ENCODE results near the gene EVC.

EVC gene

DNA sequence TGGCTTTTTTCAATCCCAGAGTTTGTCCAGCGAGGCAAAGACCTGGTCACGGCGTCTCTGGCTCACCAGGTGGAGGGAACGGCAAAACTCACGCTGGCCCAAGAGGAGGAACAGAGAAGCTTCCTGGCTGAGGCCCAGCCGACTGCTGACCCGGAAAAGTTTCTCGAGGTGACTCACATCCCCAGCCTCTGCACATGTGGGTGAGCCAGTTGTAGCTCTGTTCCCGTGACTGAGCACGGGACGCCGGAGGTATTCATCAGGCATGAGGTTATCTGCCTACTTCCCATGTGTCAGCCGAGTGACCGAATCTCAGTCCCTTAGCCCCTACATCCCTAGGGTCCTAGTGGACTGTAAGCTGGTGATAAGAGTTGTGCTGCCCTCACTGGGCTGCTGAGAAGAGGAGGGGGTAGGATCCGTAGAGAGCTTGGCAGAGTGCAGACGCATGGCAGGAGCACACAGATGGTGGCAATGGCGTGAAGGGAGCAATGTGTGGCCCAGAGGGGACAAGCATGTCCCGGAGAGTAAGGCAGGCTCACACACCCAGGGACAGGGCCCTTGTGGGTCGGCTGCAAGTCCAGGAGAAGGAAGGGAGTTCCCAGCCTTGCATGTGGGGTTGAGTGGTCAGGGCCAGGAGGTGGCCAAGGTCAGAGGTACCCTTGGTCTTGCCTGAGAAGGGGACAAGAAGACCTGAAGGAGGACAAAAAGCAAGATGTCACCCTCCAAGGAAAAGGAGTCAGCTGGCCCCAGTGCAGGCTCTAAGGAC lies 42.9 kb downstream of the EVC start:
- TF ChIP-seq EZH2 (IDR thresholded peaks at IDR 0.05; ENCODE audit: borderline replicate concordance, low read depth, low read length, severe bottlenecking) (no peak), CTCF (IDR thresholded peaks at IDR 0.05; ENCODE audit: borderline replicate concordance, extremely low read depth, low read length, poor library complexity, severe bottlenecking) (no peak)
- Histone ChIP-seq H3K9me3 (ENCODE audit: insufficient read depth, low read length, severe bottlenecking) (no peaks in the 10 kb centered on the region), H3K79me2 (ENCODE audit: insufficient read depth, low read length) (no peaks in the 10 kb centered on the region), H4K20me1 (ENCODE audit: insufficient read depth, low read length) (no peaks in the 10 kb centered on the region), H3K27me3 (ENCODE audit: insufficient read depth, low read length, poor library complexity) (no peaks in the 10 kb centered on the region), H3K27ac (ENCODE audit: low read length) (no peak overlapping the region), H3K4me3 (ENCODE audit: low read depth in 1 of 2, low read length in 2 of 2) (no peak overlapping the region), H2AFZ (ENCODE audit: low read depth, low read length) (no peak overlapping the region), H3K9ac (ENCODE audit: low read depth, low read length) (no peak overlapping the region), H3K36me3 (ENCODE audit: insufficient read depth, low read length) (no peaks in the 10 kb centered on the region), H3K4me1 (ENCODE audit: insufficient read depth, low read length) (no peaks in the 10 kb centered on the region), H3K4me2 (ENCODE audit: insufficient read depth, low read length) (no peak overlapping the region)
- ATAC-seq (ENCODE audit: insufficient read depth, low read depth) (no peak), DNase-seq (no peak)

DNA sequence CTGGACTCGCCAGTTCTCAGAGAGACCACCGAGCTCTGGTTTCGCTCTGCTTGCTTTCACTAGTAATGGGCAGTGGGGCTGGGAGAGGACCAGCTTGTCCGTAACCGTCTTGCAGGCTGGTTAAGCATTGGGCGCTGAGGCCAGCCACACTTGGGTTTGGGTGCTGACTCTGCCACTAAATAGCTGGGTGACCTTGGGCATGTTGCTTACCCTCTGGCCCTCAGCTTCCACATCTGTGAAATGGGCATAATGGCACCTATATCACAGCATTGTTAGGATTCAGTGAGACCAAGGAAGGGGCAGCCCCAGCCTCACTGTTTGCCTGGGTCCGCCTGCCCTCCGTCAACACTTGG lies 43.5 kb downstream of the EVC start:
- Histone ChIP-seq H3K27me3 (ENCODE audit: insufficient read depth, low read length, poor library complexity) (no peaks in the 10 kb centered on the region), H3K36me3 (ENCODE audit: insufficient read depth, low read length) (no peaks in the 10 kb centered on the region), H3K9ac (ENCODE audit: low read depth, low read length) (no peak overlapping the region), H3K4me1 (ENCODE audit: insufficient read depth, low read length) (no peaks in the 10 kb centered on the region), H2AFZ (ENCODE audit: low read depth, low read length) (no peak overlapping the region), H4K20me1 (ENCODE audit: insufficient read depth, low read length) (no peaks in the 10 kb centered on the region), H3K9me3 (ENCODE audit: insufficient read depth, low read length, severe bottlenecking) (no peaks in the 10 kb centered on the region), H3K4me3 (ENCODE audit: low read depth in 1 of 2, low read length in 2 of 2) (no peak overlapping the region), H3K27ac (ENCODE audit: low read length) (no peak overlapping the region), H3K79me2 (ENCODE audit: insufficient read depth, low read length) (no peaks in the 10 kb centered on the region), H3K4me2 (ENCODE audit: insufficient read depth, low read length) (no peak overlapping the region)
- DNase-seq = no peak
- TF ChIP-seq CTCF (IDR thresholded peaks at IDR 0.05; ENCODE audit: borderline replicate concordance, extremely low read depth, low read length, poor library complexity, severe bottlenecking) (no peak), EZH2 (IDR thresholded peaks at IDR 0.05; ENCODE audit: borderline replicate concordance, low read depth, low read length, severe bottlenecking) (no peak)
- ATAC-seq (ENCODE audit: insufficient read depth, low read depth) = no peak

- H4K20me1 ChIP-seq (ENCODE audit: insufficient read depth, low read length) = no peaks in the 10 kb centered on the region
- H3K79me2 ChIP-seq (ENCODE audit: insufficient read depth, low read length) = no peaks in the 10 kb centered on the region
- H3K4me1 ChIP-seq (ENCODE audit: insufficient read depth, low read length) = no peaks in the 10 kb centered on the region
- no peak overlapping the region for H3K27ac ChIP-seq (ENCODE audit: low read length)
- H3K4me3 ChIP-seq (ENCODE audit: low read depth in 1 of 2, low read length in 2 of 2) = no peak overlapping the region
- no peak overlapping the region for H3K9ac ChIP-seq (ENCODE audit: low read depth, low read length)
- no peak for ATAC-seq (ENCODE audit: insufficient read depth, low read depth)
- no peak overlapping the region for H3K4me2 ChIP-seq (ENCODE audit: insufficient read depth, low read length)
- no peak for TF ChIP-seq EZH2 (IDR thresholded peaks at IDR 0.05; ENCODE audit: borderline replicate concordance, low read depth, low read length, severe bottlenecking)
- no peak for TF ChIP-seq CTCF (IDR thresholded peaks at IDR 0.05; ENCODE audit: borderline replicate concordance, extremely low read depth, low read length, poor library complexity, severe bottlenecking)
- no peaks in the 10 kb centered on the region for H3K27me3 ChIP-seq (ENCODE audit: insufficient read depth, low read length, poor library complexity)
- no peaks in the 10 kb centered on the region for H3K9me3 ChIP-seq (ENCODE audit: insufficient read depth, low read length, severe bottlenecking)
- H2AFZ ChIP-seq (ENCODE audit: low read depth, low read length) = no peak overlapping the region
- DNase-seq = no peak
- H3K36me3 ChIP-seq (ENCODE audit: insufficient read depth, low read length) = no peaks in the 10 kb centered on the region
Observed at GRCh38 chr4:5755161-5755560, 44.2 kb downstream of the EVC start.
